RWPE1 (cell line): ENCODE data around the gene RGL2.
A peak's percentile ranks its signal among the peaks of the same experiment; 100 is the strongest.
"Not testable (repeated sequence)": the region's sequence is repeated elsewhere in the genome, so short reads cannot be mapped to it uniquely, and the experiment has no call there.

Experiments
- CTCF ChIA-PET: fragments of 350-600 bp; sonication (Branson Sonifier 250); formaldehyde crosslinking; extraction: SDS; loops from one replicate; lab custom pipeline; 2021; lab: Yijun Ruan, JAX
- POLR2A ChIA-PET: fragments of 400-600 bp; formaldehyde crosslinking; extraction: SDS; loops from one replicate; lab custom pipeline; 2020; ENCODE audit warnings: antibody characterized with exemption; ENCODE audit not compliant: low non-redundant PET; lab: Yijun Ruan, JAX
- DNase-seq: peaks from one replicate; pipeline ENCODE4 v3.0.0; 2012; ENCODE audit warnings: low spot score
- H3K27ac ChIP-seq: fragments of 450-650 bp; 2 replicates; pipeline ENCODE4 v1.5.1; 2017
- TF ChIP-seq, protein P1 (sequence below): fragments of 450-650 bp; conservative IDR thresholded peaks from 2 replicates; pipeline ENCODE4 v1.5.1; 2017; ENCODE audit warnings: low read depth, mild to moderate bottlenecking

RGL2 gene, protein sequence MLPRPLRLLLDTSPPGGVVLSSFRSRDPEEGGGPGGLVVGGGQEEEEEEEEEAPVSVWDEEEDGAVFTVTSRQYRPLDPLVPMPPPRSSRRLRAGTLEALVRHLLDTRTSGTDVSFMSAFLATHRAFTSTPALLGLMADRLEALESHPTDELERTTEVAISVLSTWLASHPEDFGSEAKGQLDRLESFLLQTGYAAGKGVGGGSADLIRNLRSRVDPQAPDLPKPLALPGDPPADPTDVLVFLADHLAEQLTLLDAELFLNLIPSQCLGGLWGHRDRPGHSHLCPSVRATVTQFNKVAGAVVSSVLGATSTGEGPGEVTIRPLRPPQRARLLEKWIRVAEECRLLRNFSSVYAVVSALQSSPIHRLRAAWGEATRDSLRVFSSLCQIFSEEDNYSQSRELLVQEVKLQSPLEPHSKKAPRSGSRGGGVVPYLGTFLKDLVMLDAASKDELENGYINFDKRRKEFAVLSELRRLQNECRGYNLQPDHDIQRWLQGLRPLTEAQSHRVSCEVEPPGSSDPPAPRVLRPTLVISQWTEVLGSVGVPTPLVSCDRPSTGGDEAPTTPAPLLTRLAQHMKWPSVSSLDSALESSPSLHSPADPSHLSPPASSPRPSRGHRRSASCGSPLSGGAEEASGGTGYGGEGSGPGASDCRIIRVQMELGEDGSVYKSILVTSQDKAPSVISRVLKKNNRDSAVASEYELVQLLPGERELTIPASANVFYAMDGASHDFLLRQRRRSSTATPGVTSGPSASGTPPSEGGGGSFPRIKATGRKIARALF

DNA sequence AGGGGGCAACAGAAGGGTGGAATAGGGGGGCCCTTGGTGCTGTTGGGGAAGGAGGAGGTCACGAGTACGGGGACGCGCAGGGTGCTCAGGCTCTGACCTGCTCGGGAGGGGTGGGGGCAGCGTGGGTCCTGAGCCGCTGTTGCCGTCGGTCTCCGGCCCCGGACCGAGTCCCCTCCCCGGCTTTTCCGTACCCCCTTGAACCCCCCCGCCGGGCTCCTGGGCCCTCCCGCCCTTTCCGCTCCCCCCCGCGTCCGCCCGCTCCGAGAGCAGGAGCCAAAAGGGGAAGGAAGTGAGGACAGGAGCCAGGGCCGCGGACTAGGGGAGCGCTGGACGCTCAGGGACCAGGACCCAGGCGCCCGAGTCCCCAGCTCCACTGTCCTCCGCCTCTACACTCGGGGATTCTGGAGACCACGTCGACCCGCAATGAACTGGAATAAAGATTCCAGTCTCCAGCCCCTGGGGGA is at the start of gene RGL2:
Gene RGL2, minus strand, starts transcription at position 170 of the 464 bp plus-strand sequence. CDS start 332 bp downstream, outside the sequence.
- H3K27ac ChIP-seq = peak within 1 kb of the TSS; percentile 98
- ChIA-PET POLR2A (interaction anchor here (3.6 kb wide), 1 partner anchor 22 kb away, joined by 14 read pairs; the partner anchor contains the start of gene B3GALT4), CTCF (interaction anchor here (0.6 to 1.7 kb wide), 8 partner anchors 10 to 22 kb away, joined by 3 to 15 read pairs (median 4); partner anchors contain the start of genes B3GALT4 and TAPBP)
- DNase-seq = peak; percentile 47
- TF ChIP-seq, protein P1, sequence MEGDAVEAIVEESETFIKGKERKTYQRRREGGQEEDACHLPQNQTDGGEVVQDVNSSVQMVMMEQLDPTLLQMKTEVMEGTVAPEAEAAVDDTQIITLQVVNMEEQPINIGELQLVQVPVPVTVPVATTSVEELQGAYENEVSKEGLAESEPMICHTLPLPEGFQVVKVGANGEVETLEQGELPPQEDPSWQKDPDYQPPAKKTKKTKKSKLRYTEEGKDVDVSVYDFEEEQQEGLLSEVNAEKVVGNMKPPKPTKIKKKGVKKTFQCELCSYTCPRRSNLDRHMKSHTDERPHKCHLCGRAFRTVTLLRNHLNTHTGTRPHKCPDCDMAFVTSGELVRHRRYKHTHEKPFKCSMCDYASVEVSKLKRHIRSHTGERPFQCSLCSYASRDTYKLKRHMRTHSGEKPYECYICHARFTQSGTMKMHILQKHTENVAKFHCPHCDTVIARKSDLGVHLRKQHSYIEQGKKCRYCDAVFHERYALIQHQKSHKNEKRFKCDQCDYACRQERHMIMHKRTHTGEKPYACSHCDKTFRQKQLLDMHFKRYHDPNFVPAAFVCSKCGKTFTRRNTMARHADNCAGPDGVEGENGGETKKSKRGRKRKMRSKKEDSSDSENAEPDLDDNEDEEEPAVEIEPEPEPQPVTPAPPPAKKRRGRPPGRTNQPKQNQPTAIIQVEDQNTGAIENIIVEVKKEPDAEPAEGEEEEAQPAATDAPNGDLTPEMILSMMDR = no peak

DNA sequence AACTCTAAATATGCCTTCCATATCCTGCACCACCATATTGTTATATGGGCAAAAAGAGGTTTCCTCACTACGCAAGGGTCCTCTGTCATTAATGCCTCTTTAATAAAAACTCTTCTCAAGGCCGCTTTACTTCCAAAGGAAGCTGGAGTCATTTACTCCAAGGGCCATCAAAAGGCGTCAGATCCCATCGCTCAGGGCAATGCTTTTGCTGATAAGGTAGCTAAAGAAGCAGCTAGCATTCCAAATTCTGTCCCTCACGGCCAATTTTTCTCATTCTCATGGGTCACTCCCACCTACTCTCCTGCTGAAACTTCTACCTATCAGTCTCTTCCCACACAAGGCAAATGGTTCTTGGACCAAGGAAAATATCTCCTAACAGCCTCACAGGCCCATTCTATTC is 49.1 kb upstream of the RGL2 start:
- DNase-seq = no peak
- TF ChIP-seq, protein P1 = no peak
- POLR2A ChIA-PET = no interaction called here
- CTCF ChIA-PET = no interaction called here
- no peak overlapping the region for H3K27ac ChIP-seq

DNA sequence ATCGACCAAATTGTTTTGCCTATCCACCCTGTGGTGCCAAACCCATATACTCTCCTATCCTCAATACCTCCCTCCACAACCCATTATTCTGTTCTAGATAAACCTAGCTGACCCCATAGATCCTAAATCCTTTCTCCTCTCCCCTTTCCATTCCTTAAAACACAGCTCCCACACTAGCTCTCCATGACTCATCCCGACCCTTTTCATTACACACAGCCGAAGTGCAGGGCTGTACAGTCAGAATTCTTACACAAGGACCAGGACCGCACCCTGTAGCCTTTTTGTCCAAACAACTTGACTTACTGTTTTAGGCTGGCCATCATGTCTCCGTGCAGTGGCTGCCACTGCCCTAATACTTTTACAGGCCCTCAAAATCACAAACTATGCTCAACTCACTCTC is 48.2 kb upstream of the RGL2 start:
- CTCF ChIA-PET, DNase-seq, H3K27ac ChIP-seq, POLR2A ChIA-PET: not testable (repeated sequence)

DNA sequence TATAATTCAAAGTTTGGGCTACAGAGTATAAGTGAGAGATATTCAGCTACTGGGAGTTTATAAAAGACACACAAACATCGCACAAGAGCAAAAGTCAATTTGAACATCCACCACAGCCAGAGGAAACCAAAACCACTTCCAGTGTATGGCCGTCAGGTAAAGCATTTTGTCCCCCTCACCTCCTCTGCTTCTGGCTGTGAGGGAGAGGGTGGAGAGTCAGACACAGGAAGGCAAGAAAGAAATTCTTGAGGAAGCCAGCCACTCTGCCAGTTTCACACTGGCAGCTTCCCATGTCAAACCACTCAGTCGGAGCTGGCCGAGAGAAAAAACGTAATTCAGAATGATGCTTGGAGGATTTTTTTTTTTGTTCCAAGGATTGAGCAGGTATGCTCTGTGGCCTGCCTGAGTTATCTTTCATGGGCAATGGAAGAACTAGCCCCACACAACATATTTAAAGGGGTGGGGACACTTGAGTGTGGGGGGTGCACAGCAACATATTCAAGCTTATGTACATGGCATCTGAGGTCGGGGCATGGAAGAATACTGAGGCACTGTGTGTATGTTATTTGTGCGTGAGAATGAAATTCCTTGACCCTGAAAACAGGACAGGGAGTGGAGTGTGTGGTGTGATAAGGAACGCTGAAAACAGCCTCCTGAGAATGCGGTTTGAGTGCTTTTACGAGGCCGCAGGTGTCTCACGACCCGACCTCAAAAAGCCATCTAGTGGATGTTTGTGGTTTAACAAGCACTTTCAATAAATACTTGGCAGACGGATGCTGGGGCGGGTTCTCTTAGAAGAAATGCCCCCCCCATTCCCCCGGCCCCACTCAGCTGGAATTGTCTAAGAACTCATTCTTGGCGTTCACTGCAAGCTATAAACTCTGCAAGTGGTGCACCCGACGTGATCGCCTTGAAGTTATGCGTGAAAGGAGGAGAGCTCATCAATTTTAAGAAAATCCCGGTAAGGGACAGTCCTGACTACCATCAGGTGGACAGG is 46.3 kb upstream of the RGL2 start:
- ChIA-PET POLR2A (interaction anchor here (0.5 kb wide), 1 partner anchor 10 kb away, joined by 4 read pairs; no protein-coding TSS in a partner anchor), CTCF (interaction anchor here (0.5 to 1.2 kb wide), 21 partner anchors 9 to 857 kb away, joined by 3 to 8 read pairs (median 3); no protein-coding TSS in a partner anchor)
- TF ChIP-seq, protein P1 = peak; percentile 79
- H3K27ac ChIP-seq = no peak overlapping the region
- peak; percentile 60 for DNase-seq

DNA sequence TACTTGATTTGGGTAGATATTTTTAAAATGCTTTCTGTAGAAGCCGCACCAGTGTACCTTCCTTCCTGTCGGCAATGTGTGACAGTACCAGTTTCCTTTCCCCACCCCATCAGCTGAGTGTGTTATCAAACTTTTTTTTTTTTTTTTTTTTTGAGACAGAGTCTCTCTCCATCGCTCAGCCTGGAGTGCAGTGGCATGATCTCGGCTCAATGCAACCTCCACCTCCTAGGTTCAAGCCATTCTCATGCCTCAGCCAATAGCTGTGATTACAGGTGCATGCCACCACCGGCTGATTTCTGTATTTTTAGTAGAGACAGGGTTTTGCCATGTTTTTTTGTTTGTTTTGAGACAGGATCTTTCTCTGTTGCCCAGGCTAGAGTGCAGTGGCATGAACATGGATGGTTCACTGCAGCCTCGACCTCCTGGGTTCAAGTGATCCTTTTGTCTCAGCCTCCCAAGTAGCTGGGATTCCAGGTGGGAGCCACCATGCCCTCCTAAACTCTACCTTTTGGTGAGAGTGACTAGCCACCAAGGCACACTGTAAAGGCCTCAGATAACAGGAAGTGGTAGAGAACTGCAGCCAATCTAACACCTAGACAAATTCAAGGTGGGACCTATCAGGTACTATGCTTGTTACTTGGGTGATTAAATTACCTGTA is 45.3 kb upstream of the RGL2 start:
- POLR2A ChIA-PET = no interaction called here

DNA sequence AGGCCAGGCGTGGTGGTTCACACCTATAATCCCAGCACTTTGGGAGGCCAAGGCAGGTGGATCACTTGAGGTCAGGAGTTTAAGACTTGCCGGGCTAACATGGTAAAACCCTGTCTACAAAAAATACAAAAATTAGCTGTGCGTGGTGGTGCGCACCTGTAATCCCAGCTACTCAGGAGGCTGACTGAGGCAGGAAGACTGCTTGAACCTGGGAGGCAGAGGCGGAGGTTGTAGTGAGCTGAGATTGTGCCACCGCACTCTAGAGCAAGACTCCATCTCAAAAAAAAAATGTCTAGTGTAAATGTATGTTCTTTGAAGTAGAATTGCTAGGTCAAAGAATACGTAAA is 44.8 kb upstream of the RGL2 start:
- CTCF ChIA-PET = interaction anchor here (0.6 to 1.2 kb wide), 4 partner anchors 8 to 64 kb away, joined by 3 read pairs; no protein-coding TSS in a partner anchor
- DNase-seq, POLR2A ChIA-PET, H3K27ac ChIP-seq: not testable (repeated sequence)

More for the DNA sequence above, 45.3 kb upstream of the RGL2 start:
- TF ChIP-seq, protein P1 = no peak
- no peak for DNase-seq
- H3K27ac ChIP-seq = no peak overlapping the region
- CTCF ChIA-PET = interaction anchor here (0.6 to 1.2 kb wide), 11 partner anchors 8 to 394 kb away, joined by 3 to 7 read pairs (median 3); no protein-coding TSS in a partner anchor
